ENCODE measurements around the gene ZBTB6.

Gene ZBTB6

DNA sequence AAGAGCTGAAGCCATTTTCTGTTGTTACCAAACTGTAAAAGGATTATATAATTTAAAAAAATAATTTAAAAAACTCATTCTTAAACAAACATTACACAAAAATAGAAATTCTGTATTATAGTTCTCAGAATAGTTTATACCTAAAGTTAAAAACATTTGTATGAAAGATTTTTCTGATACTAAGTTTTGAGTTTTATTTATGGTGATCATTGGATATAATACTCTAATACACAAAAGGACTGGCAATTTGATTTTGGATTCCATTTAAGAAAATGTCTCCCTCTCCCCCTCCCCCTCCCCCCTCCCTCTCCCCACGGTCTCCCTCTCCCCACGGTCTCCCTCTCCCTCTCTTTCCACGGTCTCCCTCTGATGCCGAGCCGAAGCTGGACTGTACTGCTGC is 47.0 kb downstream of the ZBTB6 start:
- no peak overlapping the region for H3K9ac ChIP-seq
- H4K20me1 ChIP-seq: no peaks in the 10 kb centered on the region
- H3K4me2 ChIP-seq: no peak overlapping the region
- no peak overlapping the region for H3K27ac ChIP-seq
- H3K9me3 ChIP-seq (replicated peaks in 1 of 11): peaks cover 0 to 18% (median 0%) of the 10 kb centered on the region in 11 experiments; a peak in 5 of 22 replicates
- peaks cover 58 to 74% (median 71%) of the 10 kb centered on the region in 11 experiments for H3K36me3 ChIP-seq
- no peaks in the 10 kb centered on the region for H3K27me3 ChIP-seq
- no peak overlapping the region for H3K4me3 ChIP-seq
- no peak for TF ChIP-seq Cebpa-rat (IDR thresholded peaks at IDR 0.05)
- no peaks in the 10 kb centered on the region for H3K4me1 ChIP-seq

DNA sequence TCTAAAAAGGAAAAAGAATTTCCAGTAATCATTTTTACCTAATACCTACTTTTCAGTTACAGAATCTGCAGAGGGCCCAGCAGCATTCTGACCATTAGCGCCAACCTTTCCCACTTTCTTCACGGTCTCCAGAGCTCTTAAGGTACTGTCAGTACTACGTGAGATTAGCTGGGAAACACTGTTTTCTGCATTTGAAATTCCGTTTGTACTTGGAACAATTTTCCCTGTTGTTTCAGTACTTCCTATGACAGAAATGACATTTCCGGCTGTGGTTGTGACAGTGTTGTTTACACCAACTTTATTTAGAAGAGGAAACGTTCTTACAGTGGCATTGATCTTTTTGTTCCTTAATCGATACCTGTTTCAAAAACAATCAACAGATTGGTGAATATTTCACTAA is 47.8 kb downstream of the ZBTB6 start:
- TF ChIP-seq Cebpa-rat (IDR thresholded peaks at IDR 0.05): no peak
- no peak overlapping the region for H3K27ac ChIP-seq
- no peaks in the 10 kb centered on the region for H4K20me1 ChIP-seq
- peaks cover 0 to 14% (median 0%) of the 10 kb centered on the region in 11 experiments; a peak in 5 of 22 replicates for H3K9me3 ChIP-seq (replicated peaks in 1 of 11)
- no peak overlapping the region for H3K9ac ChIP-seq
- H3K4me3 ChIP-seq: no peak overlapping the region
- peaks cover 58 to 74% (median 71%) of the 10 kb centered on the region in 11 experiments for H3K36me3 ChIP-seq
- no peaks in the 10 kb centered on the region for H3K4me1 ChIP-seq
- H3K27me3 ChIP-seq: no peaks in the 10 kb centered on the region
- no peak overlapping the region for H3K4me2 ChIP-seq

DNA sequence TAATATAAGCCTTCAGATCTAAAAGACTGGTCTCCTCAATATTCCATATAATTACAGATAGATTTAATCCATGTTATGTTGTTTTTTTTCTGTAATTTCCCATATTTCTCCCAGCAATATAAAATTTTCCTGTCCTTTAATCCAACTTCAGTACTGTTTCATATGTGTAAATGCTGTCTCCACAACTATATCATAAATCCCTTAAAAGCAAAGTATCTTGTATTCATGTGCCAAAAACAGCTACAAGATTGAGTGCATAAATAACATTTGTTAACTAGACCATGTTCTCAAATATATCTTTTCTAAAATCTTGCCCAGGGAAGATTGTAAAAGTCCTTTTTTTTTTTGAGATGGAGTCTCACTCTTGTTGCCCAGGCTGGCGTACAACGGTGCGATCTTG is 49.7 kb downstream of the ZBTB6 start:
- peaks cover 61 to 75% (median 73%) of the 10 kb centered on the region in 11 experiments for H3K36me3 ChIP-seq
- H3K4me3 ChIP-seq: no peak overlapping the region
- H3K9me3 ChIP-seq (replicated peaks in 1 of 11): no peaks in the 10 kb centered on the region
- no peak overlapping the region for H3K4me2 ChIP-seq
- no peak for TF ChIP-seq Cebpa-rat (IDR thresholded peaks at IDR 0.05)
- no peaks in the 10 kb centered on the region for H3K27me3 ChIP-seq
- no peak overlapping the region for H3K9ac ChIP-seq
- H4K20me1 ChIP-seq: no peaks in the 10 kb centered on the region
- H3K4me1 ChIP-seq: no peaks in the 10 kb centered on the region
- no peak overlapping the region for H3K27ac ChIP-seq

GRCh38 chr9:122860319-122861142 is 52.6 kb downstream of the ZBTB6 start:
- H3K9ac ChIP-seq: no peak overlapping the region
- no peaks in the 10 kb centered on the region for H3K4me1 ChIP-seq
- H3K27ac ChIP-seq: no peak overlapping the region
- H3K4me3 ChIP-seq: no peak overlapping the region
- H4K20me1 ChIP-seq: 0 out of 22 replicates have a peak, but pooled peaks cover 0 to 3% (median 0%) of the 10 kb centered on the region in 11 experiments
- peaks cover 87 to 100% (median 97%) of the 10 kb centered on the region in 11 experiments for H3K36me3 ChIP-seq
- H3K27me3 ChIP-seq: no peaks in the 10 kb centered on the region
- H3K4me2 ChIP-seq: no peak overlapping the region
- H3K9me3 ChIP-seq (replicated peaks in 1 of 11): no peaks in the 10 kb centered on the region
- TF ChIP-seq Cebpa-rat (IDR thresholded peaks at IDR 0.05): no peak
